Hepatocyte (in vitro differentiated cells): Measurements from ENCODE around the gene TBC1D1. TPM values are rescaled to one million over a fixed set of nuclear protein-coding genes. Genes with fewer than 3 reads are reported as not detected.
A peak's percentile ranks its signal among the peaks of the same experiment; 100 is the strongest.

Experiments used
- DNase-seq: peaks from one replicate; pipeline ENCODE4 v3.0.0-alpha.2; 2016; ENCODE audit warnings: low spot score
- H2AFZ ChIP-seq: fragments of 200-600 bp; sonication (generic); 2 replicates; pipeline ENCODE4 v1.6.0; 2016; ENCODE audit warnings: antibody characterized with exemption, mild to moderate bottlenecking
- H3K27ac ChIP-seq: fragments of 200-600 bp; sonication (generic); 2 replicates; pipeline ENCODE4 v1.5.1; 2016; ENCODE audit warnings: mild to moderate bottlenecking
- H3K27me3 ChIP-seq: fragments of 200-600 bp; sonication (generic); 2 replicates; pipeline ENCODE4 v1.6.1; 2016
- H3K36me3 ChIP-seq: fragments of 200-600 bp; sonication (generic); replicated peaks from 2 replicates; pipeline ENCODE4 v1.5.1; 2016; ENCODE audit warnings: low read depth; ENCODE audit not compliant: insufficient read depth
- H3K4me1 ChIP-seq: fragments of 200-600 bp; sonication (generic); 2 replicates; pipeline ENCODE4 v1.5.1; 2016; ENCODE audit warnings: mild to moderate bottlenecking, moderate library complexity; ENCODE audit not compliant: insufficient read depth
- H3K4me2 ChIP-seq: fragments of 200-600 bp; sonication (generic); 2 replicates; pipeline ENCODE4 v1.6.0; 2016
- H3K4me3 ChIP-seq: fragments of 200-600 bp; sonication (generic); 2 replicates; pipeline ENCODE4 v1.5.1; 2016; ENCODE audit warnings: mild to moderate bottlenecking
- H3K79me2 ChIP-seq: fragments of 200-600 bp; sonication (generic); 2 replicates; pipeline ENCODE4 v1.6.0; 2017; ENCODE audit warnings: mild to moderate bottlenecking
- H3K9me2 ChIP-seq: fragments of 200-600 bp; sonication (generic); replicated peaks from 2 replicates; pipeline ENCODE4 v1.6.0; 2017; ENCODE audit warnings: mild to moderate bottlenecking; ENCODE audit not compliant: insufficient read depth
- H3K9me3 ChIP-seq: fragments of 200-600 bp; sonication (generic); 2 replicates; pipeline ENCODE4 v1.5.1; 2016; ENCODE audit warnings: low read depth, mild to moderate bottlenecking
- H4K20me1 ChIP-seq: fragments of 200-600 bp; sonication (generic); 2 replicates; pipeline ENCODE4 v1.6.0; 2016; ENCODE audit warnings: mild to moderate bottlenecking; ENCODE audit not compliant: insufficient read depth, poor library complexity, severe bottlenecking
- CTCF ChIP-seq: fragments of 200-600 bp; sonication (generic); IDR thresholded peaks from 2 replicates; pipeline ENCODE4 v1.5.1; 2016; ENCODE audit warnings: antibody characterized with exemption, mild to moderate bottlenecking; ENCODE audit not compliant: poor library complexity
- EZH2 ChIP-seq: fragments of 200-600 bp; sonication (generic); IDR thresholded peaks from 2 replicates; pipeline ENCODE4 v1.6.1; 2016; ENCODE audit warnings: antibody characterized with exemption, mild to moderate bottlenecking, borderline replicate concordance
- EZH2phosphoT487 ChIP-seq: fragments of 200-600 bp; sonication (generic); IDR thresholded peaks from one replicate; pipeline ENCODE4 v1.6.1; 2018; ENCODE audit warnings: antibody characterized with exemption, mild to moderate bottlenecking, low read depth, moderate library complexity; ENCODE audit not compliant: unreplicated experiment, severe bottlenecking
- WGBS: methylation state at CpG from one replicate; pipeline ENCODE4 v1.1.6; 2016; ENCODE audit warnings: low lambda C conversion rate; ENCODE audit errors: missing lambda C conversion rate; 5-methylcytosine and 5-hydroxymethylcytosine counted together
- polyA plus RNA-seq: library from polyadenylated mRNA; unstranded; fragments of >200 nt; fragmentation: Nextera tagmentation; extraction: Ambion mirVana; gene quantifications from 2 replicates; pipeline ENCODE4 v1.2.1, GENCODE V29; 2016
- total RNA-seq: library from RNA; depleted of rRNA; stranded (reverse); fragments of >200 nt; gene quantifications from 2 replicates; pipeline ENCODE4 v1.2.3, GENCODE V29; 2014

Gene TBC1D1
- 117 and 123 TPM in 2 replicates for total RNA-seq
- 45.6 and 61.6 TPM in 2 replicates for polyA plus RNA-seq

GRCh38 chr4:37890801-37891259 lies at the start of gene TBC1D1:
TBC1D1 (plus strand) TSS chr4:37891084; CDS start chr4:37902096, 11,012 bp downstream.
- no peaks in the 10 kb centered on the region for H4K20me1 ChIP-seq
- H3K27ac ChIP-seq: no peak within 1 kb of the TSS
- peak within 1 kb of the TSS; percentile 83 for H3K4me3 ChIP-seq
- H3K36me3 ChIP-seq: no peaks in the 10 kb centered on the region
- H3K9me3 ChIP-seq: no peaks in the 10 kb centered on the region
- WGBS: 4% methylated on average over 10 of the region's 43 CpGs
- DNase-seq: peak; percentile 30
- H3K79me2 ChIP-seq: no peaks in the 10 kb centered on the region
- no peak for TF ChIP-seq CTCF
- peak within 1 kb of the TSS; percentile 100 for H3K4me2 ChIP-seq
- H3K27me3 ChIP-seq: peaks cover 60% of the 10 kb centered on the region
- peak within 1 kb of the TSS; percentile 66 for H2AFZ ChIP-seq
- H3K9me2 ChIP-seq: no peaks in the 10 kb centered on the region
- H3K4me1 ChIP-seq: peaks cover 15% of the 10 kb centered on the region

GRCh38 chr4:37844204-37844603 lies 46.7 kb upstream of the TBC1D1 start:
- Histone ChIP-seq H4K20me1 (no peaks in the 10 kb centered on the region), H3K9me3 (no peaks in the 10 kb centered on the region), H3K4me2 (no peak overlapping the region), H3K79me2 (no peaks in the 10 kb centered on the region), H3K27ac (no peak overlapping the region), H3K9me2 (no peaks in the 10 kb centered on the region), H3K4me3 (no peak overlapping the region), H3K27me3 (no peaks in the 10 kb centered on the region), H3K4me1 (no peaks in the 10 kb centered on the region), H3K36me3 (peaks cover 4% of the 10 kb centered on the region), H2AFZ (no peak overlapping the region)
- DNase-seq: no peak
- TF ChIP-seq EZH2 (no peak), CTCF (no peak)
- 97% methylated on average over 5 of the region's 5 CpGs for WGBS

GRCh38 chr4:37845201-37845600 lies 45.7 kb upstream of the TBC1D1 start:
- no peak overlapping the region for H2AFZ ChIP-seq
- H3K27me3 ChIP-seq: no peaks in the 10 kb centered on the region
- H4K20me1 ChIP-seq: no peaks in the 10 kb centered on the region
- TF ChIP-seq EZH2phosphoT487 (no peak), EZH2 (no peak), CTCF (no peak)
- H3K27ac ChIP-seq: no peak overlapping the region
- H3K9me2 ChIP-seq: no peaks in the 10 kb centered on the region
- no peaks in the 10 kb centered on the region for H3K9me3 ChIP-seq
- DNase-seq: no peak
- no peaks in the 10 kb centered on the region for H3K4me1 ChIP-seq
- H3K36me3 ChIP-seq: peaks cover 4% of the 10 kb centered on the region
- H3K79me2 ChIP-seq: no peaks in the 10 kb centered on the region
- H3K4me2 ChIP-seq: no peak overlapping the region
- no peak overlapping the region for H3K4me3 ChIP-seq
- 96% methylated on average over 4 of the region's 4 CpGs for WGBS

- 63% methylated on average over 5 of the region's 5 CpGs for WGBS
- no peak overlapping the region for H3K27ac ChIP-seq
- no peaks in the 10 kb centered on the region for H3K9me3 ChIP-seq
- H3K27me3 ChIP-seq: no peaks in the 10 kb centered on the region
- H3K9me2 ChIP-seq: no peaks in the 10 kb centered on the region
- peaks cover 4% of the 10 kb centered on the region for H3K36me3 ChIP-seq
- TF ChIP-seq CTCF (no peak), EZH2 (no peak), EZH2phosphoT487 (no peak)
- no peak overlapping the region for H2AFZ ChIP-seq
- no peak overlapping the region for H3K4me2 ChIP-seq
- H3K4me3 ChIP-seq: no peak overlapping the region
- DNase-seq: no peak
- no peaks in the 10 kb centered on the region for H3K79me2 ChIP-seq
- H4K20me1 ChIP-seq: no peaks in the 10 kb centered on the region
- H3K4me1 ChIP-seq: no peaks in the 10 kb centered on the region
Measured at GRCh38 chr4:37847311-37847884, 43.5 kb upstream of the TBC1D1 start.
